Measurements from ENCODE around the gene PBX3.

The PBX3 gene

GRCh38 chr9:125883565-125884217, 136.5 kb downstream of the PBX3 start:
- no peak for DNase-seq

- DNase-seq: no peak
Observed at GRCh38 chr9:125884218-125884595, 137.0 kb downstream of the PBX3 start.

DNA sequence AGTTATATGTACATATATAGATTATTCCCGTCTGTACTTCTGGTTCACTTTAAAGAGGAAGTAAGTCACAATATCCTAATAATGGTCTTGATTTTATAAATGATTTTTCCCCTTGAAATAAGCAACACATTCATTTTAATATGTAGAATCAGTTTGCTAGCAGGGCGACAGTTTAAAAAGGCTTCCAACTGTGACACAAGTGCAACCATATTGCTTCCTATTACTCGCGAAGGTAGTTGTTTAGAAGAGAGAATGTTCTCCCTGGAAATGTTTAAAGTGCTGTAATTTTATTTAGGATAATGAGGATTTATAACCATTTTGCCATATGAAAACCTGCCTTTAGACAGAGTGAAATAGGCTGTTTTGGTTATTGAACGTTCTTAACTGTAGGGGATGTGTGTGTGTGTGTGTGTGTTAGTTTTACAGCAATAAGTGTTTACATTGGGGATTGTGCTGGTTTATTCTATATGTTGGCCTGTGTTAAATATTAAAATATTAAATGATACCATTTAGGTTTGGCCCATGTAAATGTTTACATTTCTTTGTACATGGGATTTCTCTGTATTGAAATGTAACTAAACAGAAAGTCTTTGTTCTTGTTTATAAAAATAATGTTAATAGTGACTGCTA, 138.3 kb downstream of the PBX3 start:
- DNase-seq: no peak

DNA sequence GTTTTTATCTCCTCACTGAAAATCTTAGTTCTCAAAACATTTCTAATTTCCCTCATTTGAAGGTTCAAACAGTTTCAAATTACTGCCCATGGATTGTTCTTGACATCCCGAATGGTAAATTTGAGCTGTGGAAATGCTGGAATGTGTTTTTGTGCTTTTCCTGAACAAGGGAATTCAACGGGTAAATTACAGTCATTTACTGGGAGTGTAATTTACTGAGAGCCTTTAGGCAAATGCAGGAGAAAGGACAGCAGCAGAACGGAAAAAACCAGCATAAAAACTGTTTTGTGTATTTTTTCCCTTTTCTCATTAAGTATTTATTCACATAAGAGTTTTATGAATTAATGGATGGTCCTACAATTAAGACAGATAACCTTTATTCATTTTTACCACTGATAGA, 139.2 kb downstream of the PBX3 start:
- DNase-seq: no peak

DNA sequence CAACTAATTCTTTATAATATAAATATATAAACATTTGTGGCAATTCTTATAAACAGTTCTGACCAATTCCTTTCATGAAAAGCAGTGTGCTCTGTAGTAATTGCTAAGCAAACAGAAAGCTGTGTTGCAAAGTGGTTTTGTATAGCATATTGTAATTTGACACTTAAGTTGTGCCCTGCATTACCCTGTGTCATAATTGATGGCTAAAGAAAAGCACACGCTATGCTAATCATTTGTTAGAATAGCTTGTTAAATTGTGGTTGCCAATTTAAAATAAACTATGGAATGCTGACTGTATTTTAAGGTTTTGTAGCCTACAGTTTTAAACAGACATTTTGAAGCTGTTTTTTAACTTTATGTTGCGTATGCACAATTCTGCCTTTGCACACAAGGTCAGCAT, 140.0 kb downstream of the PBX3 start:
- DNase-seq: no peak

DNA sequence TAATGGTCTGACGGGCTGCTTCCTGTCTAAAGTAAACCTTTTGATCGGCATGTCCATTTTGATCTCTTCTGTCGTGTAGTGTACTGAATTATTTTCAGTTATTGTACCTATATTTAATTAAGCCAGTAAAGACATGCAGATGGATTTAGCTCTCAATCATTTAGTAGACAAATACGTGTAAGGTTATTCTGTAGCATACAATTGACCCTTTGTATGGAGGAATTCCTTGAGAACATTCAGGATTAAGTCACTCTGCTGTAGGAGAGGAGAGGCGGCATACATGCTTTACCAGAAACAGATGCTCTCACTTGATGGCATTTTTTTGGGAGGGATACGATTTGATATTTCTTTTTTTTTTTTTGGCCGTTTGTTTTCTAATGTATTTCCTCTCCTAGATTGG, 141.0 kb downstream of the PBX3 start:
- DNase-seq: no peak

GRCh38 chr9:125889112-125889475, 141.9 kb downstream of the PBX3 start:
- no peak for DNase-seq

GRCh38 chr9:125889476-125890419, 142.6 kb downstream of the PBX3 start:
- peak; percentile 13 for DNase-seq

DNA sequence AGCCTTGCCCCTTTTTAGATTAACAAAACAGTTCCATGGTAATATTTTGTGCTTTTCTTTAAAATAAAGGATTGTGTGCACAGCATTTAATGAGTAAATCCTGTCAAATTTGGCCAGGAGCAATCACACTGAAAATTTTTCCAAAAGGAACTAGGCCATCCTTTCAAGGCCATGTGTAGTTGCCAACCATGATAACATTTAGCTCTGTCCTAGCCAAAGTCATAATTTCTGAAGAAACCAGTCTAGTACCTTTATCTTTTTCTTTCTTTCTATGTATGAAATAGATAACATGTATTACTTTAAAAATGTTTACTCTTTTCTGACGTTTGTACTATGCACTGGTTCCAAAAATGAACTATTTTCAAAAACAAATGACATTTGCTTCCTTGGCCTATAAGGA, 143.7 kb downstream of the PBX3 start:
- no peak for DNase-seq

GRCh38 chr9:125893277-125893676, 146.1 kb downstream of the PBX3 start:
- no peak for DNase-seq

DNA sequence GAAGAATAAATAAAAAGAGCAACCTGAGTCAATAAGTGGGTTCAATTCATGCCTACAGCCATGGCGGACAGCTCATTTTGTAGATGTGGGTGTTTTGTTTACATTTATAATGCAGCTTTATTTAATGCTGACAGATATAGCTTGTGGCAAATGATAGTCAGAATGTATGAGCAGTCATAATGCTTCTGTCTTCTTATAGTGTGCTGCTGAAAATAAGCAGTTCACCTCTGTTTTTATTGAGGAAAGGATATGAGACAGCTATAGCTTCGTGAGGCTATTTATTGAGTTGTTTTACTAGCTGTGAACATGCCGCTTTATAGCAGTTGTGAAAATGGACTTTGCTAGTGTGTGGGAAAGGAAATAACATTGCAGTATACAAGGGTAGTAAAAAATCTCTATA, 147.4 kb downstream of the PBX3 start:
- DNase-seq: no peak

DNA sequence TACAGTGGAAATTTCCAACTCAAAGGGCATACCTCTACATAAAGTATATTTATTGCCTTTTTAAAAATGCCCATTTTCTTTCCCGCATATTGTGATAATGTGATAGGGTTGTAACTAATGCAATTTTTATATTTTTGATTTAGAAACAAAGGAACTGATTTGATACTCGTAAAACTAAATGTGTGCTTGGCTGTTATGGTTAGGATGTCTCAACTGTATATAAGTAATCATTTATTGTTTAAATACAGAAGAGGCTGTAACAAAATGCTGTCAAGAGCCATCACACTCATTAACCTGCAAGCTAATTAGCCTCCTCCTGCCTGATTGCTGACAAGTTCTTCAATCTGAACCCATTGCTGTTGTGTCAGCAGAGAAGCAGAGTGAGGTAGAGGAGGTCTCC, 149.2 kb downstream of the PBX3 start:
- no peak for DNase-seq

DNA sequence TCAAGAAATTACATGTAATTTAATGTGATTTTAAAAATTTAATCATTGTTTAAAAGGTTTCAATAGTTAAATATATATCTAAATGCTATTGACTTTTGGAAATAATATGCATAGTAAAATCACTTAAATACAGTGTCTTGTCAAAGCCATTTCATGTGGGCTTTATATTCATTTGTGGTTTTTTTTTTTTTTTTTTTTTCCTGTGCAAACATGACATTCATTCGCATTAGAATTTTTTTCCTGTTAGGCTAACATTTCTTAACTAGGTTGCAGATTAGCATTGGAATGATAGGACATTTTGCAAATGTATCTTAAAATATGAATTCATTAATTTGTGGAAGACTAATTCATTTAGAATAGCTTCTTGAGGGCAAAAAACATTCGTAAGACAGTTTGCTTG, 149.8 kb downstream of the PBX3 start:
- no peak for DNase-seq

- DNase-seq: no peak
Observed at GRCh38 chr9:125897481-125897880, 150.3 kb downstream of the PBX3 start.

DNA sequence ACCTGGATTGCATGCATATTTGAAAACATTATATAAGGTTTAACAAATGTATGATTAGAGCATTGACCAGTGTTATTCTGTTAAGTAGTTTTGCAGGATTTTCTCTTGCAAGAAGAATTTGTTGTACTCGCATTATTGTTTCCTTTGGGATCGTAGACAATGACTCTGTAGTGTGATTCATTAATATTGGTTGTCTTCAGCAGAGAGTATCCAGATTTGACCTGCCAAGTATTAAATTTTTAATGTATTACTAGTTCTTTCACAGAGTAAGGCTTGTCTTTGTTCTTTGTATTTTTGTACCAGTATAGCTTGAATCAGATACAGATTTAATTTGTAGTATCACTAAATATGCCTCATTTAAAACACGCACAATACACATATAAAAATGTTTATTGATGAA, 155.0 kb downstream of the PBX3 start:
- DNase-seq: no peak

GRCh38 chr9:125902831-125903512, 155.8 kb downstream of the PBX3 start:
- no peak for DNase-seq

- no peak for DNase-seq
Observed at GRCh38 chr9:125904155-125904851, 157.1 kb downstream of the PBX3 start.

GRCh38 chr9:125906144-125906543, 159.0 kb downstream of the PBX3 start:
- DNase-seq: no peak

DNA sequence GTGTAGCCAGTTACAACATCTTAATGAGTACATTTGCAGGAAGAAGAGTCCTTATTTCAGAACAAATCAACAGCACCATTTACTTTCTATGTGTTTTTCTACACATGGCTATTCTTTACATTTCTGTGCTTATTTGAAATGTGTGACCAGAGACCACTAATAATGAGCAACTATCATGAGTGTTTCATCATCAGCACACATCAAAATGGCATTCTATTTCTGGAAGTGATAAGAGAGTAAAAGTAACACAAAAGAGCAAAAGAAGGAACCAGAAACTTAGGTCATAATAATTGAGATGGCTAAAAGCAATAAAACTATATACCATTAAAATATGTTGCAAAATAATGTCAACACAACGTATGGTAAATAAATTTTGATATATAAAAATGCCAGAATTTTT, 159.7 kb downstream of the PBX3 start:
- DNase-seq: no peak

- no peak for DNase-seq
Observed at GRCh38 chr9:125908136-125908535, 161.0 kb downstream of the PBX3 start.

DNA sequence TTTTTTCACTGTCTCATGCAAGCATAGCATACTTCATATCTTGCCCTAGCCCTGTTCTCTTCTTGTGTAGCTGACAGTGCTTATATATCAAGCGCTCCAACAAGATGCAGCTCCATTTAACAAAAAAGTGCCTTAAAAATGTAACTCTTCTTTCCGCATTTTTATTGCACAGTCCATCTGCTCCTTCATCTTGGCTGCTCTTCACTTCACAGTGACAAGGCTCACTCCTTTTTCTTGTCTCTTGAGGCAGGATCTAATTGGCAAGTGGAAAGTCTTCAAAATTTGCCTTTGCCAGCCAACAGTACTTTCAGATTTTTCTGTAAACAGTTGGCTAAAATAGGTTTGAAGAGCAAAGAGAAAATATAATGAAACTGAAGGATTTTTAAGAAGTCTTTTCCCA, 161.8 kb downstream of the PBX3 start:
- no peak for DNase-seq

DNA sequence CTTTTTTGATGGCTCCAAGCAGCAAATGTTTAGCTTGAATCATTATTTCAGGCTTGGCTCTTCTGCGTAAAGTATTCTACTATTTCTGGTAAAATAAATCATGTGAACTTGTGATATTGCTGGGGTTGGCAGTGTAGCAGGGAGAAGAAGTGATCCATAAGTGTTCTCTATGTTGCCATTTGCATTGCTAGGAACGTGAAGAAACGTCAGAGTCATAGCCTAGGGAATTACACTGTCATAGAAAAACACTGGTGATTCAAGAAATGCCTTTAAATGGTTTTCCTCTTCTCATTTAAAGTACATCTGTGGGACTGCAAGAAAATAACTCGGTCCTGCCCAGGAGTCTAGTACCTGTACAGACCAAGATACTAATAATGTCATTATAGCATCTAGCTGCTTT, 162.3 kb downstream of the PBX3 start:
- DNase-seq: no peak

DNA sequence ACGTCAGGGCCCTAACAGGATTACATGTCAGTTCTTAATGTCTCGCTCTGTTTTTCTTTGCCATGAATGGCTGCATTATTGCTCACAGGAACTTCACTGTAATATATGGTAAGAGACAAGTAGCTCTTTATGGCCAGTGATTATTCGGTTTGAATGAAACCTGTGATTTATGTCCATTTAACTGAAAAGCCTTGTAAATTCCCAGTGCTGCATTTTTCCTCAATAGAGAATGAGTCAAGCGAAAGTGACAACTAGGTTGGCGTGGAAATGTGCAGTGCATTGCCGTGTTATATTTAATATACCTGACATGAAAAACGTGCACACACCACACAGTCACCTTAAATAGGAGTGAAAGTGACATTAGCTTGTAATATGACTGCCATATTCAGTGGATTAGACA, 163.1 kb downstream of the PBX3 start:
- no peak for DNase-seq

Measured in T-helper 9 cell (primary cell).